ENCODE results near the gene NDUFS7.

DNA sequence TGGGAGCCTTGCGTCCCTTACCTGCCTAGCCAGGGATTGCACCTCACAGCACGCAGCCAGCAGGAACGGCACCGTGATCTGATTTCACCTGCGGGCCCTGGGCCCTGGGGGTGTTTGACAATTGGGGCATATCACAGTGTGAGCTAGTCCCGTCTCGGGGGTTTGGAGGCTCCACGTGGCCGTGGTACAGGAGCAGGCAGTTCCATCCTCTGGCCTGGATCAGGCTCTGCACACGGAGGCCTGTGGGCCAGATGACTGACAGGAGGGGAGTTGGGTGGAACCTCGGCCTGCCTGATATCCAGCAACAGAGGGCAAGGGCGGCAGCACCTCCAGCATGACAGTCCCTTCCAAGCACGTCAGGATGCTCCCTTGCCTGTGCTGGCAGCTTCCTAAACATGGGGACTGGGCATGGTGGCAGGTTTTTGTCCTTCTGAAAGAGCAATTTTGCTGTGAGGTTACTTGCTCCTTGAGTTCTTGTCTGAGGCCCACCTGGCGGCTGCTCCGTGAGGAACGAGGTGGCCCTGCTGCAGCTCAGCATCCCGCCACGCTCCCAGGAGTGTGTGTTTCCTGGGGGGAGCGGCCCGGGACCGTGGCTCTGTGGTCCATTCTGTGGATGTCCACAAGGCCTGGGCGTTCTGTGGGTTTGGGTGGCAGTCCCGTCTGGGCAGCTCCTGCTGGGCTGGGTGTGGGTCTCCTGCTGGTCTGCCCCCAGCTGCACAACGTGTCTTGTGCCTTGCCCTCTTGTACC is 48.2 kb downstream of the NDUFS7 start:
- TF ChIP-seq POLR2A (IDR thresholded peaks at IDR 0.05) (no peak), CTCF (IDR thresholded peaks at IDR 0.05) (no peak)
